ENCODE data around the gene MSMO1. TPM values are rescaled to one million over a fixed set of nuclear protein-coding genes. Genes with fewer than 3 reads are reported as not detected.
A peak's percentile ranks its signal among the peaks of the same experiment; 100 is the strongest.

MSMO1 gene
- total and polyA plus RNA-seq, 3 donors from 2014 or later: 60.9 to 85.0 (median 77.5) TPM

- peak overlapping the region; percentile 35 to 78 for H3K27ac ChIP-seq
These were observed 55.2 kb downstream of the MSMO1 start for GRCh38 chr4:165382640-165383039.

GRCh38 chr4:165383591-165384073 is 56.2 kb downstream of the MSMO1 start:
- Histone ChIP-seq H3K36me3 (ENCODE audit: low read depth, missing control alignments) (no peaks in the 10 kb centered on the region), H3K27ac (peak overlapping the region; percentile 35 to 78), H3K4me3 (no peak overlapping the region), H3K4me1 (peaks cover 20% of the 10 kb centered on the region), H3K27me3 (no peaks in the 10 kb centered on the region), H3K9me3 (no peaks in the 10 kb centered on the region)
- no peak for TF ChIP-seq POLR2A (IDR thresholded peaks at IDR 0.05)
- TF ChIP-seq CTCF (IDR thresholded peaks at IDR 0.05): no peak
- no peak for DNase-seq
- intact Hi-C loops (cut with DNase I; ENCODE audit: low total_unique reads): no loop called here
- whole genome bisulfite sequencing, 2 donors: 33 to 36% methylated on average over 4 of the region's 4 CpGs

More at GRCh38 chr4:165382640-165383039, 55.2 kb downstream of the MSMO1 start:
- Histone ChIP-seq H3K4me1 (peaks cover 20% of the 10 kb centered on the region), H3K27me3 (no peaks in the 10 kb centered on the region), H3K36me3 (ENCODE audit: low read depth, missing control alignments) (no peaks in the 10 kb centered on the region), H3K4me3 (no peak overlapping the region), H3K9me3 (no peaks in the 10 kb centered on the region)
- no peak for DNase-seq
- TF ChIP-seq POLR2A (IDR thresholded peaks at IDR 0.05) (no peak), CTCF (IDR thresholded peaks at IDR 0.05) (no peak)
- 89 to 97% methylated on average over 1 of the region's 1 CpG for WGBS, 2 donors
- intact Hi-C loops (cut with DNase I; ENCODE audit: low total_unique reads): no loop called here

- 61 to 77% methylated on average over 3 of the region's 3 CpGs for WGBS, 2 donors
- Histone ChIP-seq H3K4me3 (no peak overlapping the region), H3K9me3 (no peaks in the 10 kb centered on the region), H3K27me3 (no peaks in the 10 kb centered on the region), H3K36me3 (ENCODE audit: low read depth, missing control alignments) (no peaks in the 10 kb centered on the region), H3K27ac (peak overlapping the region; percentile 35 to 78), H3K4me1 (peaks cover 20% of the 10 kb centered on the region)
- intact Hi-C loops (cut with DNase I; ENCODE audit: low total_unique reads): no loop called here
- no peak for DNase-seq
- TF ChIP-seq CTCF (IDR thresholded peaks at IDR 0.05): no peak
- no peak for TF ChIP-seq POLR2A (IDR thresholded peaks at IDR 0.05)
These were observed 56.7 kb downstream of the MSMO1 start for GRCh38 chr4:165384186-165384585.

GRCh38 chr4:165384598-165384997 is 57.1 kb downstream of the MSMO1 start:
- no peak for TF ChIP-seq CTCF (IDR thresholded peaks at IDR 0.05)
- no peak for TF ChIP-seq POLR2A (IDR thresholded peaks at IDR 0.05)
- H3K27ac ChIP-seq: peak overlapping the region; percentile 35 to 78
- H3K9me3 ChIP-seq: no peaks in the 10 kb centered on the region
- no peaks in the 10 kb centered on the region for H3K36me3 ChIP-seq (ENCODE audit: low read depth, missing control alignments)
- intact Hi-C loops (cut with DNase I; ENCODE audit: low total_unique reads): no loop called here
- WGBS, 2 donors: 68 to 78% methylated on average over 1 of the region's 1 CpG
- no peak overlapping the region for H3K4me3 ChIP-seq
- no peaks in the 10 kb centered on the region for H3K27me3 ChIP-seq
- no peak for DNase-seq
- H3K4me1 ChIP-seq: peaks cover 20% of the 10 kb centered on the region

- WGBS, 2 donors: 75 to 80% methylated on average over 4 of the region's 4 CpGs
- Histone ChIP-seq H3K27ac (peak overlapping the region; percentile 35 to 78), H3K4me3 (no peak overlapping the region), H3K4me1 (peaks cover 20% of the 10 kb centered on the region), H3K9me3 (no peaks in the 10 kb centered on the region), H3K27me3 (no peaks in the 10 kb centered on the region), H3K36me3 (ENCODE audit: low read depth, missing control alignments) (no peaks in the 10 kb centered on the region)
- DNase-seq: no peak
- TF ChIP-seq CTCF (IDR thresholded peaks at IDR 0.05) (no peak), POLR2A (IDR thresholded peaks at IDR 0.05) (no peak)
- intact Hi-C loops (cut with DNase I; ENCODE audit: low total_unique reads): no loop called here
These were observed 57.7 kb downstream of the MSMO1 start for GRCh38 chr4:165385126-165385525.
